ENCODE measurements around the gene CFAP77.

DNA sequence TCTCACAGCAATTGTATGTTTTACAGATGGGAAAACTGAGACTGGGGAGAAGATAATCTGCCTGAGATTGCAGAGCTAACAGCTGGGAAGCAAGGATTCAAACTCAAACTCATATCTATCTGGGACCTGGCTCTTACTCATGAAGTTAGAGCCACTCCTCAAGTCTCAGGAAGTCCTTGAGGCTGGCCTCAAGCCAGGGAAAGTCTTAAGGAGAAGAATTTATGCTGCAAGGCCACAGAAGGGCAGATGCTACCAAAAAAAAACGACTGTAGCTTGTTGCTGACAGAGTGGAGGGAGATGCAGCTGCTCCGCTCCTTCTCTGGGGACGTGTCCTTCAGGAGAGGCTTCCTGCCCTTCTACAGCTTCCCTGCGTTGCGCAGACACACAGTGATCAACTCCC lies 212.1 kb downstream of the CFAP77 start:
- TF ChIP-seq, protein P1, sequence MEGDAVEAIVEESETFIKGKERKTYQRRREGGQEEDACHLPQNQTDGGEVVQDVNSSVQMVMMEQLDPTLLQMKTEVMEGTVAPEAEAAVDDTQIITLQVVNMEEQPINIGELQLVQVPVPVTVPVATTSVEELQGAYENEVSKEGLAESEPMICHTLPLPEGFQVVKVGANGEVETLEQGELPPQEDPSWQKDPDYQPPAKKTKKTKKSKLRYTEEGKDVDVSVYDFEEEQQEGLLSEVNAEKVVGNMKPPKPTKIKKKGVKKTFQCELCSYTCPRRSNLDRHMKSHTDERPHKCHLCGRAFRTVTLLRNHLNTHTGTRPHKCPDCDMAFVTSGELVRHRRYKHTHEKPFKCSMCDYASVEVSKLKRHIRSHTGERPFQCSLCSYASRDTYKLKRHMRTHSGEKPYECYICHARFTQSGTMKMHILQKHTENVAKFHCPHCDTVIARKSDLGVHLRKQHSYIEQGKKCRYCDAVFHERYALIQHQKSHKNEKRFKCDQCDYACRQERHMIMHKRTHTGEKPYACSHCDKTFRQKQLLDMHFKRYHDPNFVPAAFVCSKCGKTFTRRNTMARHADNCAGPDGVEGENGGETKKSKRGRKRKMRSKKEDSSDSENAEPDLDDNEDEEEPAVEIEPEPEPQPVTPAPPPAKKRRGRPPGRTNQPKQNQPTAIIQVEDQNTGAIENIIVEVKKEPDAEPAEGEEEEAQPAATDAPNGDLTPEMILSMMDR (IDR thresholded peaks at IDR 0.05) = no peak
- TF ChIP-seq POLR2A (IDR thresholded peaks at IDR 0.05) (no peak), POLR2AphosphoS5 (IDR thresholded peaks at IDR 0.05) (no peak)
